ENCODE data around the gene PAX7.

Gene PAX7

GRCh38 chr1:18603212-18603852 is 27.3 kb upstream of the PAX7 start:
- DNase-seq (ENCODE audit: extremely low read depth, insufficient read length) = no peak
- Histone ChIP-seq H3K36me3 (ENCODE audit: control insufficient read depth, insufficient read depth, low read length) (no peaks in the 10 kb centered on the region), H3K27me3 (replicated peaks; ENCODE audit: control insufficient read depth, insufficient read depth, low read length) (0 out of 2 replicates have a peak, but pooled peaks cover 2% of the 10 kb centered on the region), H3K4me3 (replicated peaks; ENCODE audit: low read depth, low read length) (no peak overlapping the region)
- TF ChIP-seq CTCF (IDR thresholded peaks at IDR 0.05; ENCODE audit: insufficient read depth, low read length, poor library complexity, severe bottlenecking) = no peak

- DNase-seq (ENCODE audit: extremely low read depth, insufficient read length) = no peak
- H3K36me3 ChIP-seq (ENCODE audit: control insufficient read depth, insufficient read depth, low read length) = no peaks in the 10 kb centered on the region
- H3K4me3 ChIP-seq (replicated peaks; ENCODE audit: low read depth, low read length) = no peak overlapping the region
- TF ChIP-seq CTCF (IDR thresholded peaks at IDR 0.05; ENCODE audit: insufficient read depth, low read length, poor library complexity, severe bottlenecking) = no peak
- no peaks in the 10 kb centered on the region for H3K27me3 ChIP-seq (replicated peaks; ENCODE audit: control insufficient read depth, insufficient read depth, low read length)
Observed at GRCh38 chr1:18606443-18607288, 24.0 kb upstream of the PAX7 start.

- no peak for TF ChIP-seq CTCF (IDR thresholded peaks at IDR 0.05; ENCODE audit: insufficient read depth, low read length, poor library complexity, severe bottlenecking)
- Histone ChIP-seq H3K4me3 (replicated peaks; ENCODE audit: low read depth, low read length) (no peak overlapping the region), H3K36me3 (ENCODE audit: control insufficient read depth, insufficient read depth, low read length) (no peaks in the 10 kb centered on the region), H3K27me3 (replicated peaks; ENCODE audit: control insufficient read depth, insufficient read depth, low read length) (no peaks in the 10 kb centered on the region)
- DNase-seq (ENCODE audit: extremely low read depth, insufficient read length) = no peak
Observed at GRCh38 chr1:18607289-18607760, 23.3 kb upstream of the PAX7 start.

- no peak for DNase-seq (ENCODE audit: extremely low read depth, insufficient read length)
- no peak overlapping the region for H3K4me3 ChIP-seq (replicated peaks; ENCODE audit: low read depth, low read length)
- no peaks in the 10 kb centered on the region for H3K36me3 ChIP-seq (ENCODE audit: control insufficient read depth, insufficient read depth, low read length)
- no peaks in the 10 kb centered on the region for H3K27me3 ChIP-seq (replicated peaks; ENCODE audit: control insufficient read depth, insufficient read depth, low read length)
- no peak for TF ChIP-seq CTCF (IDR thresholded peaks at IDR 0.05; ENCODE audit: insufficient read depth, low read length, poor library complexity, severe bottlenecking)
Observed at GRCh38 chr1:18608534-18608933, 22.1 kb upstream of the PAX7 start.

- no peak for DNase-seq (ENCODE audit: extremely low read depth, insufficient read length)
- Histone ChIP-seq H3K27me3 (replicated peaks; ENCODE audit: control insufficient read depth, insufficient read depth, low read length) (0 out of 2 replicates have a peak, but pooled peaks cover 3% of the 10 kb centered on the region), H3K36me3 (ENCODE audit: control insufficient read depth, insufficient read depth, low read length) (no peaks in the 10 kb centered on the region), H3K4me3 (replicated peaks; ENCODE audit: low read depth, low read length) (no peak overlapping the region)
- no peak for TF ChIP-seq CTCF (IDR thresholded peaks at IDR 0.05; ENCODE audit: insufficient read depth, low read length, poor library complexity, severe bottlenecking)
Observed at GRCh38 chr1:18611311-18611710, 19.3 kb upstream of the PAX7 start.

Data from GM06990 (cell line).